Common myeloid progenitor, CD34-positive (primary cell): ENCODE data around the gene PARP16.

Experiments used
- CTCF ChIA-PET: fragments of 350-600 bp; sonication (Branson Sonifier 250); formaldehyde crosslinking; loops from one replicate; lab custom pipeline; 2021; ENCODE audit warnings: antibody characterized with exemption; lab: Charles Lee
- POLR2A ChIA-PET: fragments of 350-600 bp; sonication (Branson Sonifier 250); formaldehyde crosslinking; loops from one replicate; lab custom pipeline; 2021; ENCODE audit warnings: antibody characterized with exemption; lab: Charles Lee
- DNase-seq, 3 donors: peaks; one replicate each; pipeline versions ENCODE4 v3.0.0 to v3.0.0-alpha.2; 2013
- H3K27ac ChIP-seq, 2 experiments: 1 replicate in 1 of 2; 2 replicates in 1 of 2; pipeline ENCODE4 v1.7.0; 2013; ENCODE audit warnings: inconsistent platforms in 2 of 2, low read length in 2 of 2, mild to moderate bottlenecking in 2 of 2, low read depth in 1 of 2, moderate library complexity in 1 of 2; ENCODE audit not compliant: severe bottlenecking in 2 of 2, insufficient read depth in 1 of 2, poor library complexity in 1 of 2
- H3K27me3 ChIP-seq, 5 experiments: replicated peaks in 2 of 5; 1 replicate in 3 of 5; 2 replicates in 2 of 5; pipeline versions ENCODE4 v1.6.1 to v1.7.0; 2013; ENCODE audit warnings: low read length in 4 of 5, mild to moderate bottlenecking in 2 of 5, moderate library complexity in 2 of 5, inconsistent platforms in 1 of 5; ENCODE audit not compliant: insufficient read depth in 5 of 5, control insufficient read depth in 4 of 5
- H3K36me3 ChIP-seq, 4 experiments: 1 replicate in 2 of 4; 2 replicates in 2 of 4; pipeline versions ENCODE4 v1.6.1 to v1.7.0; 2013; ENCODE audit warnings: low read length in 3 of 4, control low read depth in 1 of 4, mild to moderate bottlenecking in 1 of 4; ENCODE audit not compliant: control insufficient read depth in 4 of 4, insufficient read depth in 4 of 4
- H3K4me1 ChIP-seq, 4 experiments: 1 replicate in 3 of 4; 2 replicates in 1 of 4; pipeline versions ENCODE4 v1.6.1 to v1.7.1; 2013; ENCODE audit warnings: low read length in 3 of 4, mild to moderate bottlenecking in 3 of 4, control low read depth in 1 of 4, inconsistent platforms in 1 of 4, moderate library complexity in 1 of 4; ENCODE audit not compliant: control insufficient read depth in 4 of 4, insufficient read depth in 4 of 4; ENCODE audit errors: control extremely low read depth in 1 of 4
- H3K4me3 ChIP-seq, 7 experiments: 1 replicate in 4 of 7; 2 replicates in 3 of 7; pipeline versions ENCODE4 v1.5.1 to v1.7.0; 2013; ENCODE audit warnings: mild to moderate bottlenecking in 7 of 7, low read length in 6 of 7, moderate library complexity in 6 of 7, inconsistent platforms in 2 of 7, low read depth in 2 of 7, control low read depth in 1 of 7; ENCODE audit not compliant: insufficient read depth in 4 of 7, control insufficient read depth in 1 of 7; ENCODE audit errors: extremely low read depth in 1 of 7
- H3K9me3 ChIP-seq, 5 experiments: 1 replicate in 4 of 5; 2 replicates in 1 of 5; pipeline versions ENCODE4 v1.6.1 to v1.7.1; 2013; ENCODE audit warnings: low read length in 4 of 5, mild to moderate bottlenecking in 2 of 5, inconsistent platforms in 1 of 5, low read depth in 1 of 5, moderate library complexity in 1 of 5; ENCODE audit not compliant: control insufficient read depth in 4 of 5, insufficient read depth in 2 of 5; ENCODE audit errors: control extremely low read depth in 1 of 5
- WGBS: methylation state at CpG from one replicate; pipeline ENCODE4 v1.1.5; 2013; ENCODE audit not compliant: insufficient coverage; 5-methylcytosine and 5-hydroxymethylcytosine counted together

The PARP16 gene

GRCh38 chr15:65332391-65333147 lies 45.9 kb upstream of the PARP16 start:
- Histone ChIP-seq H3K4me3 (no peak overlapping the region), H3K4me1 (peaks cover 0 to 10% (median 8%) of the 10 kb centered on the region in 4 experiments), H3K36me3 (no peaks in the 10 kb centered on the region), H3K27ac (no peak overlapping the region), H3K27me3 (no peaks in the 10 kb centered on the region), H3K9me3 (no peaks in the 10 kb centered on the region)
- POLR2A ChIA-PET = no interaction called here
- CTCF ChIA-PET = no interaction called here
- DNase-seq = no peak
- WGBS = 96% methylated on average over 24 of the region's 31 CpGs

GRCh38 chr15:65331811-65332210 lies 45.1 kb upstream of the PARP16 start:
- Histone ChIP-seq H3K9me3 (no peaks in the 10 kb centered on the region), H3K27ac (no peak overlapping the region), H3K4me3 (no peak overlapping the region), H3K27me3 (no peaks in the 10 kb centered on the region), H3K36me3 (no peaks in the 10 kb centered on the region), H3K4me1 (peaks cover 0 to 11% (median 8%) of the 10 kb centered on the region in 4 experiments)
- ChIA-PET CTCF (no interaction called here), POLR2A (interaction anchor here (1.2 kb wide), 1 partner anchor 27 kb away, joined by 5 read pairs; the partner anchor contains the start of gene RNU5B-1)
- DNase-seq = no peak
- WGBS = 100% methylated on average over 3 of the region's 7 CpGs

GRCh38 chr15:65330934-65331645 lies 44.4 kb upstream of the PARP16 start:
- Histone ChIP-seq H3K4me1 (peaks cover 0 to 13% (median 12%) of the 10 kb centered on the region in 4 experiments), H3K27ac (no peak overlapping the region), H3K27me3 (no peaks in the 10 kb centered on the region), H3K36me3 (no peaks in the 10 kb centered on the region), H3K9me3 (no peaks in the 10 kb centered on the region), H3K4me3 (no peak overlapping the region)
- 96% methylated on average over 20 of the region's 22 CpGs for WGBS
- ChIA-PET CTCF (interaction anchor here (1.1 to 1.4 kb wide), 3 partner anchors 8 to 48 kb away, joined by 3 to 7 read pairs (median 3); no protein-coding TSS in a partner anchor), POLR2A (interaction anchor here (1.2 kb wide), 1 partner anchor 26 kb away, joined by 5 read pairs; the partner anchor contains the start of gene RNU5B-1)
- DNase-seq = no peak

DNA sequence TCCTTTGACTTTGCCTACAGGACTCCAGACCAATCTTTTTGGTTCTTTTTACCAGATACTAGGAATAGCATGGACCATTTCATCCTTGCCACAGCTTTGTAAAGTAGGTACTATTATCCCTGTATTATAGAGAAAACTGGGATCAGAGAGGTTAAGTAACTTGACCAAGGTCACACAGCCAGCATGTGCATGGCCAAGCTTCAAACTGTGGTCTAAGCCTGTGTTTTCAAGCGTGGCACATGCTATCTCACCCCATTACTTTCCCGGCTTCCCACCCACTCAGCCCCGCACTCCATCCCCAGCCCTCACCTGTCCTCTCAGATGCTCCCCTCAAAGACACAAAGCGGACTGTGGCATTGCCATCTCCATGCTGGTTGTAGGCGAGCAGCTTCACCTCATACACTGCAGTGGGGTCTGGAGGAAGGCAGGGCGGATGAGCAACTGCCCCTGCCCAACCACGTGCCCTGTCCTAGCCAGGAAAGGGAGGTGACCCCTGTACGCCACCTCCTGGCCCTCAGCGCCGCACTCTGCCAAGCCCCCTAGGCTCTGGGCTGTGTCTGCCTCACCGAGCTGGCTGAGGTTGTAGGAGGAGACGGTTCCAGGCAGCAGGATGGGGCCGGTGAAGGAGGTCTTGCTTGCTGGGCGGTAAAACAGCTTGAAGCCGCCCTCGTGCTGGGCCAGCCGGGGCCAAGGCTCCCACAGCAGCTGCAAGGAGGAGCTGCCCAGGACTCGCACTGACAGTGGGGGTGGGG lies 43.5 kb upstream of the PARP16 start:
- Histone ChIP-seq H3K4me1 (peaks cover 0 to 16% (median 14%) of the 10 kb centered on the region in 4 experiments), H3K27me3 (no peaks in the 10 kb centered on the region), H3K9me3 (no peaks in the 10 kb centered on the region), H3K36me3 (no peaks in the 10 kb centered on the region), H3K27ac (no peak overlapping the region), H3K4me3 (no peak overlapping the region)
- ChIA-PET POLR2A (interaction anchor here (1.2 kb wide), 1 partner anchor 26 kb away, joined by 5 read pairs; the partner anchor contains the start of gene RNU5B-1), CTCF (interaction anchor here (1.1 to 2.0 kb wide), 4 partner anchors 9 to 56 kb away, joined by 3 to 7 read pairs (median 4); no protein-coding TSS in a partner anchor)
- WGBS = 94% methylated on average over 15 of the region's 18 CpGs
- no peak for DNase-seq

GRCh38 chr15:65329288-65329983 lies 42.8 kb upstream of the PARP16 start:
- Histone ChIP-seq H3K27me3 (no peaks in the 10 kb centered on the region), H3K9me3 (no peaks in the 10 kb centered on the region), H3K27ac (no peak overlapping the region), H3K4me1 (peaks cover 0 to 16% (median 14%) of the 10 kb centered on the region in 4 experiments), H3K4me3 (no peak overlapping the region), H3K36me3 (no peaks in the 10 kb centered on the region)
- CTCF ChIA-PET = interaction anchor here (0.9 to 2.0 kb wide), 3 partner anchors 8 to 56 kb away, joined by 3 to 7 read pairs (median 4); no protein-coding TSS in a partner anchor
- 96% methylated on average over 19 of the region's 21 CpGs for WGBS
- POLR2A ChIA-PET = no interaction called here
- DNase-seq = no peak

- no peak for DNase-seq
- no peak overlapping the region for H3K27ac ChIP-seq
- H3K36me3 ChIP-seq = no peaks in the 10 kb centered on the region
- POLR2A ChIA-PET = interaction anchor here (0.6 kb wide), 1 partner anchor 24 kb away, joined by 3 read pairs; no protein-coding TSS in a partner anchor
- WGBS = 88% methylated on average over 21 of the region's 21 CpGs
- H3K9me3 ChIP-seq = no peaks in the 10 kb centered on the region
- peaks cover 0 to 16% (median 14%) of the 10 kb centered on the region in 4 experiments for H3K4me1 ChIP-seq
- CTCF ChIA-PET = interaction anchor here (0.9 to 2.0 kb wide), 2 partner anchors 10 to 57 kb away, joined by 3 to 4 read pairs; no protein-coding TSS in a partner anchor
- no peak overlapping the region for H3K4me3 ChIP-seq
- no peaks in the 10 kb centered on the region for H3K27me3 ChIP-seq
Observed at GRCh38 chr15:65328506-65329287, 42.0 kb upstream of the PARP16 start.
